ENCODE measurements around the gene CNN3.

Gene CNN3

DNA sequence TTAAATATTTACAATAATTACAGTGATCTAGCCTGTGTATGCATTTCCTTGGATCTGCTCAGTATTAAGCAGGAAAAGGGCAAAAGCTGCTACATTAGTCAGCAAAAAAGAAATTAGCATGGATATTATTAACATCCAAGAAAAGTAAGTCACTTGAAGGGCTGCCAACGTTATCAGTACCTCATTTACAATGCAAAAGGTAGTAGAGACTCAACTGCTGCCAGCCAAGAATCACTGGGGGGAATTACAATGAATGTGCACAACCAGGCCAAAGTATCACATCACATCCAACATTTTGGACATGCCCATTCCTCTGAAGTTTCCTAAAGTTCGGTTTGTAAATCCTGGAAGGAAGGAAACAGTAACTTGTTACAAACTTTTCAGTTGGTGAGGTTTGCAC lies 1.9 kb downstream of the CNN3 start:
- no peaks in the 10 kb centered on the region for H3K36me3 ChIP-seq (ENCODE audit: control insufficient read depth, insufficient read depth, low read length)
- peak overlapping the region; percentile 92 for H3K4me3 ChIP-seq (ENCODE audit: insufficient read depth, low read depth, low read length)
- H3K27ac ChIP-seq (ENCODE audit: insufficient read depth, low read depth, low read length, poor library complexity, severe bottlenecking): peak overlapping the region; percentile 100
- 0% methylated on average over 2 of the region's 2 CpGs for WGBS, 2 experiments
- H3K27me3 ChIP-seq (ENCODE audit: control insufficient read depth, insufficient read depth, low read length, poor library complexity, severe bottlenecking): no peaks in the 10 kb centered on the region
- no peaks in the 10 kb centered on the region for H3K9me3 ChIP-seq (ENCODE audit: control insufficient read depth, low read length)
- H3K4me1 ChIP-seq (ENCODE audit: control insufficient read depth, insufficient read depth, low read length): peaks cover 31% of the 10 kb centered on the region

GRCh38 chr1:94922761-94923331 lies 4.1 kb downstream of the CNN3 start:
- Histone ChIP-seq H3K27ac (ENCODE audit: insufficient read depth, low read depth, low read length, poor library complexity, severe bottlenecking) (no peak overlapping the region), H3K27me3 (ENCODE audit: control insufficient read depth, insufficient read depth, low read length, poor library complexity, severe bottlenecking) (no peaks in the 10 kb centered on the region), H3K4me1 (ENCODE audit: control insufficient read depth, insufficient read depth, low read length) (peaks cover 31% of the 10 kb centered on the region), H3K9me3 (ENCODE audit: control insufficient read depth, low read length) (no peaks in the 10 kb centered on the region), H3K36me3 (ENCODE audit: control insufficient read depth, insufficient read depth, low read length) (no peaks in the 10 kb centered on the region), H3K4me3 (ENCODE audit: insufficient read depth, low read depth, low read length) (peak overlapping the region; percentile 2)
- WGBS, 2 experiments: 83 to 86% methylated on average over 8 of the region's 8 CpGs

DNA sequence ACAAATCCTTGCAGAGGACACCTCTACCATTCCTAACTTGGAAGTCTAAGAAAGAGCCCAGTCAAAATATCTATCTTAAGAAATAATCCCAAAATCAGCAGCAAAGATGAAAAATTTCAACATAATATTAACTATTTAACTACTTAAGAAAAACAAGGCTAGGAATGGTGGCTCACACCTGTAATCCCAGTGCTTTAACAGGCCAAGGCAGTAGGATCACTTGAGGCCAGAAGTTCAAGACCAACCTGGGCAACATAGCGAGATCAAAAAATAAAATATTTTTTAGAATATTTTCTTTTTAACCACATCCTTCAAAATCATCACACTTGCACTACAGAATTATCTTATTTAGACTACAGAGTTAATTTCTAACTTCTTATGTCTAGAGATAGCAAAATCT lies 4.9 kb downstream of the CNN3 start:
- no peaks in the 10 kb centered on the region for H3K36me3 ChIP-seq (ENCODE audit: control insufficient read depth, insufficient read depth, low read length)
- no peak overlapping the region for H3K27ac ChIP-seq (ENCODE audit: insufficient read depth, low read depth, low read length, poor library complexity, severe bottlenecking)
- no peaks in the 10 kb centered on the region for H3K9me3 ChIP-seq (ENCODE audit: control insufficient read depth, low read length)
- WGBS, 2 experiments: 100% methylated on average over 1 of the region's 1 CpG
- H3K27me3 ChIP-seq (ENCODE audit: control insufficient read depth, insufficient read depth, low read length, poor library complexity, severe bottlenecking): no peaks in the 10 kb centered on the region
- H3K4me3 ChIP-seq (ENCODE audit: insufficient read depth, low read depth, low read length): no peak overlapping the region
- H3K4me1 ChIP-seq (ENCODE audit: control insufficient read depth, insufficient read depth, low read length): peaks cover 28% of the 10 kb centered on the region

GRCh38 chr1:94920061-94920460 lies 6.8 kb downstream of the CNN3 start:
- Histone ChIP-seq H3K4me3 (ENCODE audit: insufficient read depth, low read depth, low read length) (no peak overlapping the region), H3K4me1 (ENCODE audit: control insufficient read depth, insufficient read depth, low read length) (peaks cover 28% of the 10 kb centered on the region)

DNA sequence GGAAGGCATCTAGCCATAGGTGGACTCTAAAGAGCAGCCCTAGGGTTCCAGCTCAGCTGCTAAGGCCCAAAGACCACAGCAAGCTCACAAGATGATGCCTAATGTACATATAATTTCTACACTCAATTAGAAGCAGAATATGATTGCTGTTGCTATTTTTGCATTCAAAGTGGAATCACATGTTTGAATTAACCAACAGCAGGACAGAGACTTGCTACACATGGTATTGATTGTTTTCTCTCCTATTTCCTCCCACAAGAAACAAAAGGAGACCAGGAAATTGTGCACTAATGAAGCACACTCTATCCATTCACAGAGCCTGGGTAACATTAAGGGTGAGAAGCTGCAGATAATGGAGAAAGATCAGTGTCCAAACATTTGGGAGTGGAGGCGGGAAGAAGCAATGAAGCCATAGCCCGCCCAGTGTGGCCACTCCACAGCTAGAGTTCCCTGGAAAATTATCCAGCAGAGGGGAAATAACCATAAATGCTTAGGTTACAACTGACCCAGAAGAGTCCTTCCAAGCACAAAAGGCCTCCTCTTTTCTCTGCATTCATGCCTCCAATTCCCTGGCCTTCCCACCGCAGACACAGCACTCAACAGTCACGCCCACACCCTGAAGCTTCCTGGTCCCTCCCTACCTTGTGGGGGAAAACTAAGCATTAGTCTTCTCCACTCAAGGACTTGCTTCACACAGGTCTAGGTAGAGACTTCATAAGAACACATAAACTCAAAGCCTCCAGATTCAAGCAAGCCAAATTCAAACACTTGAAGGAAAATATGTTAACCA lies 7.5 kb downstream of the CNN3 start:
- Histone ChIP-seq H3K9me3 (ENCODE audit: control insufficient read depth, low read length) (no peaks in the 10 kb centered on the region), H3K4me1 (ENCODE audit: control insufficient read depth, insufficient read depth, low read length) (peaks cover 28% of the 10 kb centered on the region), H3K27ac (ENCODE audit: insufficient read depth, low read depth, low read length, poor library complexity, severe bottlenecking) (no peak overlapping the region), H3K36me3 (ENCODE audit: control insufficient read depth, insufficient read depth, low read length) (no peaks in the 10 kb centered on the region), H3K4me3 (ENCODE audit: insufficient read depth, low read depth, low read length) (no peak overlapping the region), H3K27me3 (ENCODE audit: control insufficient read depth, insufficient read depth, low read length, poor library complexity, severe bottlenecking) (no peaks in the 10 kb centered on the region)
- 82 to 87% methylated on average over 4 of the region's 4 CpGs for WGBS, 2 experiments

More at GRCh38 chr1:94920061-94920460, 6.8 kb downstream of the CNN3 start:
- no peaks in the 10 kb centered on the region for H3K36me3 ChIP-seq (ENCODE audit: control insufficient read depth, insufficient read depth, low read length)
- 85 to 95% methylated on average over 3 of the region's 3 CpGs for WGBS, 2 experiments
- H3K9me3 ChIP-seq (ENCODE audit: control insufficient read depth, low read length): no peaks in the 10 kb centered on the region
- no peaks in the 10 kb centered on the region for H3K27me3 ChIP-seq (ENCODE audit: control insufficient read depth, insufficient read depth, low read length, poor library complexity, severe bottlenecking)
- H3K27ac ChIP-seq (ENCODE audit: insufficient read depth, low read depth, low read length, poor library complexity, severe bottlenecking): no peak overlapping the region

DNA sequence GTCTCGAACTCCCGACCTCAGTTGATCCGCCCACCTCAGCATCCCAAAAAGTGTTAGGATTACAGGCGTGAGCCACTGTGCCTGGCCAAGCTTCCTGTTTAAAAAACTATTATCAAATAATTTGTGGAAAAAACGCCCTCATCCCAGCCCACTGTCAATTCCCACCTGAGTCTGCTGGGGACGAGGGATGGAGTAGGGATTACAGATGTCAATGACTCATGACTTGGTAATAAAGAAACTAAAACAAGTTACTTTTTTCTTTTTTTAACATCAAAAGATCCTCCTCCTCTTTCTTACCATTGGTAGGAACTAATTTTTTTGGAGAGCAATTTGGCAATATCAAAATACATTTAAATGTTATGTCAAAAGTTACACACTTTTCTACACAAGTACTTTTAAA lies 9.7 kb downstream of the CNN3 start:
- WGBS, 2 experiments: 89 to 93% methylated on average over 5 to 6 of the region's 6 CpGs
- Histone ChIP-seq H3K4me1 (ENCODE audit: control insufficient read depth, insufficient read depth, low read length) (peaks cover 16% of the 10 kb centered on the region), H3K36me3 (ENCODE audit: control insufficient read depth, insufficient read depth, low read length) (no peaks in the 10 kb centered on the region), H3K27me3 (ENCODE audit: control insufficient read depth, insufficient read depth, low read length, poor library complexity, severe bottlenecking) (no peaks in the 10 kb centered on the region), H3K9me3 (ENCODE audit: control insufficient read depth, low read length) (no peaks in the 10 kb centered on the region), H3K27ac (ENCODE audit: insufficient read depth, low read depth, low read length, poor library complexity, severe bottlenecking) (no peak overlapping the region), H3K4me3 (ENCODE audit: insufficient read depth, low read depth, low read length) (no peak overlapping the region)

DNA sequence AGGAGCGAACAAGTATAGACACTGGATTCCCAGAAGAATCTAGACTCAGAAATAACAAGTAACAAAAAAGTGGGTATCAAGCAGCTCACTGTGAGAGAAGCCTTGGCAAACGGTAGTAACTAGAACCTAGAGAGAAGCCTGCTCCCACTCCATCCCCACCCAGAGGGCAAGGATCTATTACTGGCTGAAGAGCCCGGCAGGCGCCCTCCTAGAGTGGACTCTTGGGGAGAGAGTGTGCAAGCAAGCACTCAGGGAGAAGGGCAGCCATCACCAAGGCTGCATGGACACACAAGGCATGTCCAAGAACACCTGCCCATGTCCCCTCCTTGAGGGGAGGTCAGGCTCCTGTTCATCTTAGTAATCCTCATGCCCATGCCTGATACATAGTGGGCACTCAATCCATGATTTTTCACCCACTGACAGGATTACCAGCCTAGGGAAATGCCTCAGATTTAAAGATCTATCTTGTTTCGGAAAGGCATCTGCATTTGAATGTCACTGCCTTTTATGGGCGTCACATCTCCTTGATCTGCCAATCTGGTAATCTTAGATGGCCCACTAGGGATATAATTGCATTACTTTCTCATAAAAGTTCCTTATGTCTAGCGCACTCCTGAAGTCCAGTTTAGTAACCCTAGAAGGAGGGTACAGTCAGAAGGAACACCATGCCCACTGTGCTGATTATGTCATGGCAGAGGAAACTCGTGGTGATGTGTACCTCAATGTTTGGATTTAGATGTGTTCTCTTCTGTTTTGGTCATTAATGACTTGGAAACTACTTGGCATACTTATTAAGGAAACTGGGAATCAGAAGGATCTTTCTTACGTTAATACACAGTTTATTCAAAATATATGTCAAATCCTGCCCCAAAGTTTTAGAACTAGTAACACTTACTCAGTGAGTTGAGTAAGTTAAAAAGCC lies 14.4 kb downstream of the CNN3 start:
- no peaks in the 10 kb centered on the region for H3K9me3 ChIP-seq (ENCODE audit: control insufficient read depth, low read length)
- WGBS, 2 experiments: 75 to 84% methylated on average over 7 to 9 of the region's 9 CpGs
- H3K36me3 ChIP-seq (ENCODE audit: control insufficient read depth, insufficient read depth, low read length): peaks cover 7% of the 10 kb centered on the region
- H3K4me1 ChIP-seq (ENCODE audit: control insufficient read depth, insufficient read depth, low read length): peaks cover 6% of the 10 kb centered on the region
- no peak overlapping the region for H3K4me3 ChIP-seq (ENCODE audit: insufficient read depth, low read depth, low read length)
- no peaks in the 10 kb centered on the region for H3K27me3 ChIP-seq (ENCODE audit: control insufficient read depth, insufficient read depth, low read length, poor library complexity, severe bottlenecking)
- H3K27ac ChIP-seq (ENCODE audit: insufficient read depth, low read depth, low read length, poor library complexity, severe bottlenecking): no peak overlapping the region

DNA sequence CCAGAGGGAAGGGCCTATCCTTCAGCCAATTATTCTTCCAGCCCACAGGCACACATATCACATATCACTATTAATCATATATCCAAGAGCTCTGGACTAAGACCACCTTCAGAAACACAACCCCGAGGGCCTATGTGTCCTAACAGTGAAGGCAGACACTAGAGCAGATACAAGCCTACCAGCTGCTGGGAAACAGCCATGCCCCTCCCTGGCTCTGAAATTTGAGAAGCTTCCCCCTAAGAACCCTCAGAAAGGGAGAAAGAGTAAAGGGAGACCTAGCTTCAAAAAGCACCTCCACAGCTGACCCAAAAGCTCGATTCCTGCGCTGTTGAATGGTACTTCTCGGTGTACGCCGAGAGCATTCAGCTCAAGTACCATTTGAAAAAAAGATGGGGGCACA lies 17.4 kb downstream of the CNN3 start:
- Histone ChIP-seq H3K27ac (ENCODE audit: insufficient read depth, low read depth, low read length, poor library complexity, severe bottlenecking) (no peak overlapping the region), H3K36me3 (ENCODE audit: control insufficient read depth, insufficient read depth, low read length) (peaks cover 7% of the 10 kb centered on the region)

GRCh38 chr1:94908965-94909364 lies 17.9 kb downstream of the CNN3 start:
- H3K36me3 ChIP-seq (ENCODE audit: control insufficient read depth, insufficient read depth, low read length): peaks cover 7% of the 10 kb centered on the region
- WGBS, 2 experiments: 86 to 95% methylated on average over 1 to 2 of the region's 2 CpGs

More for the DNA sequence above, 17.4 kb downstream of the CNN3 start:
- 74 to 81% methylated on average over 6 of the region's 6 CpGs for WGBS, 2 experiments
- Histone ChIP-seq H3K4me3 (ENCODE audit: insufficient read depth, low read depth, low read length) (no peak overlapping the region), H3K4me1 (ENCODE audit: control insufficient read depth, insufficient read depth, low read length) (peaks cover 6% of the 10 kb centered on the region), H3K27me3 (ENCODE audit: control insufficient read depth, insufficient read depth, low read length, poor library complexity, severe bottlenecking) (no peaks in the 10 kb centered on the region), H3K9me3 (ENCODE audit: control insufficient read depth, low read length) (no peaks in the 10 kb centered on the region)

DNA sequence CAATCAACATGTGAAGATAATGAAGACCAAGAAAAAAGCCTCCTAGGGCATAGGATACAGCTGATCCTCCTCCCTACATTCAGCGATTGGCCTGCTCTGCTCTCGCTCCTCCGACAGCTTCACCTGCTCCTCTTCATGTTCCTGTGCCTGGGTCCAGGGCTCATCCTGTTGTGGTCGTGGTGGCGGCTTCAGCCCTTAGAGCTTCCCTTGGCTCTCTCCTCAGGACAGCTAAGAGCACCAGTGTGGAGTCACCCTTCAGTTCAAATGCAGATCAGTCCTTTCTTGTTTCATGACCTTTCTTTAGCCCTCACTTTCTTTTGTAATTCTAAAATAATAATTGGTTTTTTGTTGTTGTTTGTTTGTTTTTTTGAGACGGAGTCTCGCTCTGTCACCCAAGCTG lies 18.7 kb downstream of the CNN3 start:
- peaks cover 8% of the 10 kb centered on the region for H3K36me3 ChIP-seq (ENCODE audit: control insufficient read depth, insufficient read depth, low read length)
- no peaks in the 10 kb centered on the region for H3K9me3 ChIP-seq (ENCODE audit: control insufficient read depth, low read length)
- no peak overlapping the region for H3K27ac ChIP-seq (ENCODE audit: insufficient read depth, low read depth, low read length, poor library complexity, severe bottlenecking)
- H3K4me3 ChIP-seq (ENCODE audit: insufficient read depth, low read depth, low read length): no peak overlapping the region
- no peaks in the 10 kb centered on the region for H3K27me3 ChIP-seq (ENCODE audit: control insufficient read depth, insufficient read depth, low read length, poor library complexity, severe bottlenecking)
- 79 to 82% methylated on average over 7 of the region's 7 CpGs for WGBS, 2 experiments
- peaks cover 6% of the 10 kb centered on the region for H3K4me1 ChIP-seq (ENCODE audit: control insufficient read depth, insufficient read depth, low read length)

More at GRCh38 chr1:94908965-94909364, 17.9 kb downstream of the CNN3 start:
- Histone ChIP-seq H3K4me1 (ENCODE audit: control insufficient read depth, insufficient read depth, low read length) (peaks cover 6% of the 10 kb centered on the region), H3K4me3 (ENCODE audit: insufficient read depth, low read depth, low read length) (no peak overlapping the region), H3K27ac (ENCODE audit: insufficient read depth, low read depth, low read length, poor library complexity, severe bottlenecking) (no peak overlapping the region), H3K9me3 (ENCODE audit: control insufficient read depth, low read length) (no peaks in the 10 kb centered on the region), H3K27me3 (ENCODE audit: control insufficient read depth, insufficient read depth, low read length, poor library complexity, severe bottlenecking) (no peaks in the 10 kb centered on the region)
